CD4-positive, CD25-positive, alpha-beta regulatory T cell (primary cell): ENCODE measurements around the gene COL4A2. TPM values are rescaled to one million over a fixed set of nuclear protein-coding genes. Genes with fewer than 3 reads are reported as not detected.
"Not testable (repeated sequence)": the region's sequence is repeated elsewhere in the genome, so short reads cannot be mapped to it uniquely, and the experiment has no call there.

Experiments used
- ATAC-seq, 2 donors: fragments of 150-1000 bp; cut with Tn5 transposase; one replicate each; pipeline ENCODE4 v1.10.0; 2021; ENCODE audit warnings: low read depth in 2 of 2, moderate number of reproducible peaks in 2 of 2, moderate library complexity in 1 of 2
- DNase-seq, 3 donors: peaks; one replicate each; pipeline versions ENCODE4 v3.0.0 to v3.0.0-alpha.2; 2012 to 2022; ENCODE audit warnings: mixed read lengths in 1 of 3
- H3K27ac ChIP-seq: one replicate; pipeline ENCODE4 v1.7.0; 2013; ENCODE audit warnings: mild to moderate bottlenecking, low read length; ENCODE audit not compliant: insufficient read depth, poor library complexity, severe bottlenecking
- H3K27me3 ChIP-seq: one replicate; pipeline ENCODE4 v1.7.0; 2013; ENCODE audit warnings: low read length; ENCODE audit not compliant: control insufficient read depth, insufficient read depth
- H3K36me3 ChIP-seq: one replicate; pipeline ENCODE4 v1.7.0; 2013; ENCODE audit warnings: mild to moderate bottlenecking, low read length, moderate library complexity; ENCODE audit not compliant: control insufficient read depth, insufficient read depth
- H3K4me1 ChIP-seq: 2 replicates; pipeline ENCODE4 v1.7.0; 2013; ENCODE audit warnings: mild to moderate bottlenecking, low read length; ENCODE audit not compliant: insufficient read depth, control insufficient read depth, poor library complexity, severe bottlenecking
- H3K4me3 ChIP-seq: one replicate; pipeline ENCODE4 v1.7.0; 2013; ENCODE audit warnings: low read depth, mild to moderate bottlenecking, low read length, moderate library complexity
- H3K9me3 ChIP-seq, 2 experiments: 1 replicate in 1 of 2; 2 replicates in 1 of 2; pipeline ENCODE4 v1.7.0; 2013; ENCODE audit warnings: low read length in 2 of 2, mild to moderate bottlenecking in 1 of 2, moderate library complexity in 1 of 2; ENCODE audit not compliant: control insufficient read depth in 2 of 2
- H3K27ac Mint-ChIP-seq, 3 donors: one replicate each; pipeline ENCODE4 v1.8.0; 2020 to 2022; ENCODE audit warnings: mild to moderate bottlenecking in 3 of 3, mixed read lengths in 3 of 3, moderate library complexity in 2 of 3
- H3K27me3 Mint-ChIP-seq: one replicate; pipeline ENCODE4 v1.8.0; 2022; ENCODE audit warnings: mild to moderate bottlenecking, mixed read lengths
- H3K36me3 Mint-ChIP-seq: one replicate; pipeline ENCODE4 v1.8.0; 2020; ENCODE audit warnings: mixed read lengths
- H3K4me1 Mint-ChIP-seq, 4 donors: one replicate each; pipeline ENCODE4 v1.8.0; 2020 to 2022; ENCODE audit warnings: mixed read lengths in 4 of 4, mild to moderate bottlenecking in 1 of 4
- H3K4me3 Mint-ChIP-seq, 4 donors: one replicate each; pipeline ENCODE4 v1.8.0; 2020 to 2022; ENCODE audit warnings: mild to moderate bottlenecking in 4 of 4, mixed read lengths in 4 of 4, moderate library complexity in 3 of 4
- H3K9me3 Mint-ChIP-seq, 7 donors: one replicate each; pipeline ENCODE4 v1.8.0; 2020 to 2022; ENCODE audit warnings: mixed read lengths in 7 of 7, mild to moderate bottlenecking in 3 of 7, moderate library complexity in 2 of 7
- polyA plus RNA-seq, 4 donors: library from polyadenylated mRNA; unstranded; fragments of 300-500 nt; fragmentation: Illumina TruSeq; gene quantifications; one replicate each; pipeline ENCODE4 v1.2.3, GENCODE V29; 2021
- total RNA-seq: library from RNA; stranded (reverse); gene quantifications from one replicate; pipeline ENCODE4 v1.2.3, GENCODE V29; 2022

Gene COL4A2
- total and polyA plus RNA-seq, 5 donors from 2014 or later = not detected

GRCh38 chr13:110312339-110313031, 5.4 kb downstream of the COL4A2 start:
- Histone ChIP-seq H3K9me3 (no peaks in the 10 kb centered on the region), H3K4me3 (no peak overlapping the region), H3K4me1 (no peaks in the 10 kb centered on the region), H3K27me3 (no peaks in the 10 kb centered on the region), H3K36me3 (no peaks in the 10 kb centered on the region), H3K27ac (no peak overlapping the region)
- Mint-ChIP-seq H3K4me3 (no peak overlapping the region), H3K27ac (no peak overlapping the region), H3K36me3 (no peaks in the 10 kb centered on the region), H3K9me3 (peaks cover 0 to 3% (median 0%) of the 10 kb centered on the region in 7 donors), H3K27me3 (peaks cover 54% of the 10 kb centered on the region), H3K4me1 (peaks cover 0 to 5% (median 0%) of the 10 kb centered on the region in 4 donors)
- no peak for ATAC-seq
- no peak for DNase-seq

DNA sequence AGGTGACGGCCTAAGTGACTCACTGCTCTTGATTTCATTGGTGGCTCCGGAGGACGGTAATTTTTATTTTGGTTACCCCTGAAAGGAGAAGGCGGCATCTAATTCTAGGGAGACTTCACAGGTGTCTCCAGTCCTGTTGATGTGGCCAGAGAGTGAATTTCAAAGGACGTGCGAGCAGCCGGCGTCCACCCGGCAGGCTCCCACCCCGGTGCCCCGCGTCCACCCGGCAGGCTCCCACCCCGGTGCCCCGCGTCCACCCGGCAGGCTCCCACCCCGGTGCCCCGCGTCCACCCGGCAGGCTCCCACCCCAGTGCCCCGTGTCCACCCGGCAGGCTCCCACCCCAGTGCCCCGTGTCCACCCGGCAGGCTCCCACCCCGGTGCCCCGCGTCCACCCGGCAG, 6.2 kb downstream of the COL4A2 start:
- DNase-seq, H3K27ac Mint-ChIP-seq, H3K4me3 Mint-ChIP-seq, H3K9me3 Mint-ChIP-seq, H3K4me1 Mint-ChIP-seq, H3K36me3 ChIP-seq, H3K4me3 ChIP-seq, H3K27me3 ChIP-seq, H3K9me3 ChIP-seq, H3K4me1 ChIP-seq, H3K36me3 Mint-ChIP-seq, ATAC-seq, H3K27ac ChIP-seq: not testable (repeated sequence)
- H3K27me3 Mint-ChIP-seq = peaks cover 48% of the 10 kb centered on the region

- H3K4me1 Mint-ChIP-seq, H3K9me3 ChIP-seq, H3K36me3 Mint-ChIP-seq, H3K4me3 ChIP-seq, H3K4me1 ChIP-seq, H3K27me3 ChIP-seq, H3K27ac ChIP-seq, DNase-seq, H3K36me3 ChIP-seq, H3K4me3 Mint-ChIP-seq, H3K9me3 Mint-ChIP-seq, ATAC-seq, H3K27ac Mint-ChIP-seq: not testable (repeated sequence)
- H3K27me3 Mint-ChIP-seq = peaks cover 45% of the 10 kb centered on the region
These were observed 6.6 kb downstream of the COL4A2 start for GRCh38 chr13:110313733-110314132.

DNA sequence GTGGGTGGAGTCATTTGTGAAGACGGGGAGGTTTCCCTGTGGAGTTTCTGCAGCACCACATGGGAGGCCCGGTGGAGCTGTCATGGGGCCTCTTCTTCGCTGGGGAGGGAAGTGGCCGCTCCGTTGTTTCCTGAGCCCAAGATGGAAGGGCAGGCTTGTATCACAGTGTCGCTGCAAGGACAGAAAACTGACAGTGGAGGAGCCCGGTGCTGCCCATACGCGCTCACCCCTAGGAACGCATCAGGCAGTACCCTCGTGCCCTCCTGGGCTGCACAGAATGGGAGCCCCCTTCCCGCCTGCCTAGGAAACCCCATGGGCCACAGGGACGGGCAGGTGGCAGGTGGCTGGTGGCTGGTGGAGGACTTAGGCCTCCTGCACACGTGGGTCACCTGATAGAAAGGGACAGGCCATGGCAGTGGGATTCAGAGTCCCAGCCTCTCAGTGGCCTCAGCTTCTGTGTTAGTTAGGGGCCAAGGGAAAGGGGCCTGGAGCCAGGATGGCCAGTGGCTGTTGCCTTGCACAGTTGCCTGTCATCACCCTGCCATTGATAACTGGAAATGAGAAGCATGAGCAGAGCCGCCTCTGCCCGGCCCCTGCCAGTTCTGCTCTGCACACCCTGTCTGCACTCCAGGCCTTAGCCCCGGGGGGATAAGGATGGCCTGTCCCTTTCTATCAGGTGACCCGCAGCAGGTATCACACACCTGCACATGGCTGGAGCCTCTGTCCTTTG, 7.6 kb downstream of the COL4A2 start:
- H3K36me3 Mint-ChIP-seq = no peaks in the 10 kb centered on the region
- H3K9me3 Mint-ChIP-seq = peaks cover 0 to 3% (median 0%) of the 10 kb centered on the region in 7 donors
- ATAC-seq (no peak), DNase-seq (no peak)
- no peaks in the 10 kb centered on the region for H3K4me1 Mint-ChIP-seq
- Histone ChIP-seq H3K4me1 (no peaks in the 10 kb centered on the region), H3K27ac (no peak overlapping the region), H3K27me3 (no peaks in the 10 kb centered on the region), H3K9me3 (no peaks in the 10 kb centered on the region), H3K36me3 (no peaks in the 10 kb centered on the region), H3K4me3 (no peak overlapping the region)
- H3K27me3 Mint-ChIP-seq = peaks cover 41% of the 10 kb centered on the region
- no peak overlapping the region for H3K4me3 Mint-ChIP-seq
- peak overlapping the region in 1 of 3 donors; percentile 12 for H3K27ac Mint-ChIP-seq

DNA sequence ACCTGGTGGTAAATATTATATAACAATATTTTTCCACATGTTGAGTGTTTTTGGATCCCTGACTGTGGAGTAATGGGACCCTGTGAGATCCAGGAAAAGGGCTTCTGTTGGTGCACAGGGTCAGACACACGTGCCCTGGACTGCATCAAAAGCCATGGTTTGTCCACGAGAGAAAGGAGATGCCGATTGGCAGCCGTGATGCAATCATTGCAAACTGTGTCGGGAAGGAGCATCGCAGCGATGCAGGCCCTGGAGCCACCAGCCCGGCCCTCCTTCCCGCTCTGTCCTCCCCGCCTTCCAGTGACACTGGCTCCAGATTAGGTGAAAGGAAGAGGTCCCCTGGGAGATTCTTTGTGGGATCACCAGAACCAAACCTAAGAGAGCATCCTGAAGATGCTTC, 9.1 kb downstream of the COL4A2 start:
- peaks cover 0 to 3% (median 0%) of the 10 kb centered on the region in 7 donors for H3K9me3 Mint-ChIP-seq
- Histone ChIP-seq H3K27ac (no peak overlapping the region), H3K4me3 (no peak overlapping the region), H3K36me3 (no peaks in the 10 kb centered on the region), H3K4me1 (no peaks in the 10 kb centered on the region), H3K27me3 (no peaks in the 10 kb centered on the region), H3K9me3 (no peaks in the 10 kb centered on the region)
- DNase-seq = no peak
- H3K27me3 Mint-ChIP-seq = peaks cover 27% of the 10 kb centered on the region
- H3K36me3 Mint-ChIP-seq = no peaks in the 10 kb centered on the region
- no peak for ATAC-seq
- H3K27ac Mint-ChIP-seq = no peak overlapping the region
- no peak overlapping the region for H3K4me3 Mint-ChIP-seq
- no peaks in the 10 kb centered on the region for H3K4me1 Mint-ChIP-seq

- no peak for DNase-seq
- H3K9me3 ChIP-seq = no peaks in the 10 kb centered on the region
- Mint-ChIP-seq H3K36me3 (no peaks in the 10 kb centered on the region), H3K27me3 (peaks cover 20% of the 10 kb centered on the region), H3K4me3 (no peak overlapping the region), H3K4me1 (no peaks in the 10 kb centered on the region), H3K9me3 (peaks cover 0 to 3% (median 0%) of the 10 kb centered on the region in 7 donors), H3K27ac (no peak overlapping the region)
- no peaks in the 10 kb centered on the region for H3K36me3 ChIP-seq
- H3K27me3 ChIP-seq = peaks cover 2% of the 10 kb centered on the region
- H3K4me3 ChIP-seq = no peak overlapping the region
- no peak for ATAC-seq
- no peak overlapping the region for H3K27ac ChIP-seq
- H3K4me1 ChIP-seq = no peaks in the 10 kb centered on the region
These were observed 10.0 kb downstream of the COL4A2 start for GRCh38 chr13:110317093-110317492.

DNA sequence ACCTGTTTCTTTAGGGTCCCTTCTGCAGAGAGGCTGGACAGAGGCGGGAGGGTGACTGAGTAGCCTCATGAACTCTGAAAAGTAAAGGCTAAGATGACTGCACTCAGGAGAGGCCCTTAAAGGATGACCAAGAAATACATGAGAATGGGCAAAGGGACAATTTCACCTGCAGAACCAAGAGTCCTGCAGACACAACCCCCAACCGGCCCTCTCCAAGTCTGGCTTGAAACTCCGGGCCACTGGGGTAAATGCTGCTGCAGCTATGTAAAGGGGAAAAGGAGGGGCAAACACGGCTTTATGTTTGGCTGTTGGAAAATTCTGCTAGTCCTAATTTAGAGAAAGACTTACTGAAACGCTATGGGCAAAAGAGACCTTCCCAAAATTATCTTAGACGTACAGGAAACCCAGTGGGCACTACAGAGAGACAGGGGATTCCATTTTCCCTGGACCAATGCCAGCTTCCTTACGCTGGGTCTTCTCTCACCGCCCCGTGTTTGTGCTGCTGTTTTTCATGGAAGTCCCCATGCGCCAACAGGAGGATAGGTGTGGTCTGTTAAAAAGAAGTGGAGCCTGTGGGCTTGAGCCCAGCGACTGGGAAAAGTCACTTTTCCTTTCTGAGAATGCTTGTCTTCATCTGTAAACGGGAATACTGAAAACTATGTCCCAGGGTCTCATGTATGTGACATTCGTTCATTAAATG, 10.6 kb downstream of the COL4A2 start:
- Histone ChIP-seq H3K27ac (no peak overlapping the region), H3K4me1 (no peaks in the 10 kb centered on the region), H3K4me3 (no peak overlapping the region), H3K9me3 (no peaks in the 10 kb centered on the region), H3K36me3 (no peaks in the 10 kb centered on the region), H3K27me3 (peaks cover 2% of the 10 kb centered on the region)
- peaks cover 15% of the 10 kb centered on the region for H3K27me3 Mint-ChIP-seq
- no peak overlapping the region for H3K4me3 Mint-ChIP-seq
- ATAC-seq (no peak), DNase-seq (no peak)
- no peak overlapping the region for H3K27ac Mint-ChIP-seq
- H3K9me3 Mint-ChIP-seq = peaks cover 0 to 3% (median 0%) of the 10 kb centered on the region in 7 donors
- no peaks in the 10 kb centered on the region for H3K4me1 Mint-ChIP-seq
- H3K36me3 Mint-ChIP-seq = no peaks in the 10 kb centered on the region
